Measurements from ENCODE around the gene TMEFF1.
"Not testable (repeated sequence)": the region's sequence is repeated elsewhere in the genome, so short reads cannot be mapped to it uniquely, and the experiment has no call there.

Gene TMEFF1

GRCh38 chr9:100472788-100473275 lies at the start of gene TMEFF1:
TSS of gene TMEFF1 (plus strand) at chr9:100473149. CDS start at chr9:100473545, 396 bp downstream.
- in situ Hi-C loops (cut with MboI; ENCODE audit: low pct_unique_long_range_greater_than_20kb, low sequenced_read_pairs), result no loop called here
- DNase-seq, result peak; percentile 50

- no peak for DNase-seq
- in situ Hi-C loops (cut with MboI; ENCODE audit: low pct_unique_long_range_greater_than_20kb, low sequenced_read_pairs), result no loop called here
Observed at GRCh38 chr9:100425758-100426157, 47.2 kb upstream of the TMEFF1 start.

DNA sequence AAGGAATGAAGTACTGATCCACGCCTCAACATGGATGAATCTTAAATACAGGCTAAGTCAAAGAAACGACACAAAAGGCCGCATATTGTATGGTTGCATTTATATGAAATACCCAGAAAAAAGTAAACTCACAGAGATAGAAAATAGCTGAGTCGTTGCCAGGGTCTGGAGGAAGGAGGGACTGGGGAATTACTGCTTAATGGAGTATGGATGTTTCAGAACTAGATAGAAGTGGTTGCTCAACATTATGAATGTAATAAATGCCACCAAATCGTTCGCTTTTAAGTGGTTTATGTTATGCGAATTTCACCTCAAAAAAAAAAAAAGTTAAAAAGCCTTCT lies 46.8 kb upstream of the TMEFF1 start:
- DNase-seq, result peak; percentile 38
- in situ Hi-C loops (cut with MboI; ENCODE audit: low pct_unique_long_range_greater_than_20kb, low sequenced_read_pairs), result no loop called here

- in situ Hi-C loops (cut with MboI; ENCODE audit: low pct_unique_long_range_greater_than_20kb, low sequenced_read_pairs), result no loop called here
- peak; percentile 70 for DNase-seq
Observed at GRCh38 chr9:100426530-100427365, 46.2 kb upstream of the TMEFF1 start, which contains the start of gene MSANTD3. TSS of gene MSANTD3 (plus strand) at chr9:100427143. CDS start at chr9:100441939, 14,796 bp downstream.

GRCh38 chr9:100427366-100428263 lies 45.3 kb upstream of the TMEFF1 start:
- in situ Hi-C loops (cut with MboI; ENCODE audit: low pct_unique_long_range_greater_than_20kb, low sequenced_read_pairs), result no loop called here
- DNase-seq, result peak; percentile 58

- DNase-seq, result no peak
- in situ Hi-C loops (cut with MboI; ENCODE audit: low pct_unique_long_range_greater_than_20kb, low sequenced_read_pairs), result no loop called here
Observed at GRCh38 chr9:100428871-100429654, 43.9 kb upstream of the TMEFF1 start.

DNA sequence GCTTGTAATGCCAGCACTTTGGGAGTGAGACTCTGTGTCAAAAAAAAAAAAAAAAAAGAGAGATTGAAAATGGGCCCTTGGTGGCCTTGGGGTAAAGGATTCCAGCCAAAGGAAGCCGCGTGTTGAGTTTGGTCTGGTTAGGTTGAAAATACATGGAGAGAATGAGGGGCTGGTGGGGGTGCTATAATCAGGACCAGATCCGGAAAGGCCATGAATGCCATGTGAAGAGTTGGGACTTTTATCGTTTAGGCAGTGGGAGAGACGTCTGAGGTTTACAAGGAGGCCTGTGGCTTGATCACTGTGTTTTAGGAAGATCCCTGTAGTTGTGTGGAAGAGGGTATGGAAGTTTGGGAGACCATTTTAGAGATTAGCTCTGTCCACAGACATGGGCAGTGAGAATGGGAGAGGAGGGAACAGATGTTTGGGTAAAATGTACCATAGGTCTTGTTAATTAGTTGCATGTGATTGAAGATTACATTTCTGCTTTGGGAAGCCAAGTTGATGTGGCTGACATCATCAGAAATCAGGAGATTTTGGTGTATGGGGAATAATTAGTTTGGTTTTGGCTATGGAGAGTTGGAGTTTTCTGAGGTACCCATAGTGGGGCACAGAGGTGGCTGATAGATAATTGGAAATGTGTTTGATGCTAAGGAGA lies 42.5 kb upstream of the TMEFF1 start:
- DNase-seq, result no peak
- in situ Hi-C loops (cut with MboI; ENCODE audit: low pct_unique_long_range_greater_than_20kb, low sequenced_read_pairs), result no loop called here

DNA sequence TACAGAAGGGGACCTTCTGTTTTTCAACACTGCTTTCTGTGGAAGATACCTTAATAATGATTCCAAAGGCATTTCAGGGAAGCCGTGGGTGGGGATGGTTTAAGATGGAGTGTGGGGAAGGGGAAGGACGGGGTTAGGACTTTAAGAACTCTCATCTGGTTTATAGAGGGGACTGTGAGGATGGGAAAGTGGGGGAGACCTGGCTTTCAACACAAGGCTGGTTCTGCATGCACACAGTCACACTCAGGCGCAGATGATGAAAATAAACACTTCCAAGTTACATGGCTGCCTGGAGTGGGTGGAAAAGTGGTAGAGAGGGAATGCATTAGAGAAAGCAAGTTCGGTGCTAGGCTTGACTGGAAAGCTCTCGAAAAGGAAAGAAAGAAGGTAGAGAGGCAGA lies 41.1 kb upstream of the TMEFF1 start:
- in situ Hi-C loops (cut with MboI; ENCODE audit: low pct_unique_long_range_greater_than_20kb, low sequenced_read_pairs), result no loop called here
- DNase-seq, result no peak

GRCh38 chr9:100432736-100433135 lies 40.2 kb upstream of the TMEFF1 start:
- in situ Hi-C loops (cut with MboI; ENCODE audit: low pct_unique_long_range_greater_than_20kb, low sequenced_read_pairs), result no loop called here
- no peak for DNase-seq

DNA sequence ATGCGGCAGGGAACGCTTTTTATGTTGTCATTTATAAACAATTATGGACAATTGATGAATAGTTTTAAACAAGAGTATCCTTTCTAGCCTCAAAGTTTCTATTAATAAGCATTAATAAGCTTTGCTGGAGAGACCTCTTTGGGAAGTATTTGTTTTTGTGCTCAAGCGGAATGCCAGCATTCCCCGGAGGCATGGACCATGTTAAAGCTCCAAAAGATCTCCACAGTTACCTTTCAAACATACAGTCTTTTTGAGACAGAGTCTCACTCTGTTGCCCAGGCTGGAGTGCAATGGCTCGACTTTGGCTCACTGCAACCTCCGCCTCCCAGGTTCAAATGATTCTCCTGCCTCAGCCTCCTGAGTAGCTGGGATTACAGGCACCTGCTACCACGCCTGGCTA lies 36.4 kb upstream of the TMEFF1 start:
- no peak for DNase-seq
- in situ Hi-C loops (cut with MboI; ENCODE audit: low pct_unique_long_range_greater_than_20kb, low sequenced_read_pairs), result no loop called here

- DNase-seq, result peak; percentile 74
- in situ Hi-C loops (cut with MboI; ENCODE audit: low pct_unique_long_range_greater_than_20kb, low sequenced_read_pairs), result no loop called here
Observed at GRCh38 chr9:100437860-100438805, 34.8 kb upstream of the TMEFF1 start.

DNA sequence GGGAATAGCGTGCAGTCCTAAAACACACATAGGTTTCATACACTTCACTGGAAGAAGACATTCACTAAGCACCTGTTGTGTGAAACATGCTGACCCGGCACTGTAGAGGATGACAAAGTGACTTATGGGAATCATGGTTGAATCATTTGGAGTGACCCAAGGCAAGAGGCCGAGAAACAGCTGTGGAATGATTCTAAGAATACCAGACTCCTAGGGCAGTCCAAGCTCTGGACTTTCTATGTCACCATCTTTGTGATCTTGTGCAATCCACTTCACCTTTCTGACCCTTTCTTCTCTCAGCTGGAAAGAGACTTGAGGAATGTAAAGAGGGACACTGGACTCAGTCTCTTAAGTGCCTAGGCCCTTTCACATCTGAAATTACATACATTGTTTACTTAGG lies 32.9 kb upstream of the TMEFF1 start:
- in situ Hi-C loops (cut with MboI; ENCODE audit: low pct_unique_long_range_greater_than_20kb, low sequenced_read_pairs), result no loop called here
- no peak for DNase-seq

DNA sequence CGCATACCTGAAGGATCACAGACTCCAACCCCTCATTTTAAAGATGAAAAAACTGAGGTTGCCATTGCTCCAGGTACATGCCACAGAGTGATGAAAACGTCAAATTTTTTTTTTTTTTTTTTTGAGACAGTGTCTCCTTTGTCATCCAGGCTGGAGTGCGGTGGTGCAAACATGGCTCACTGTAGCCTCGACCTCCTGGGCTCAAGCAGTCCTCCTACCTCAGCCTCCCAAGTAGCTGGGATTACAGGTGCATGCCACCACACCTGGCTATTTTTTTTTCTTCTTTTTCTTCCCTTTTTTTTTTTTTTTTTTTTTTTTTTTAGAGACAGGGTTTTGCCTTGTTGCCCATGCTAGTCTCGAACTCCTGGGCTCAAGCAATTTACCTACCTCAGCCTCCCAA lies 32.5 kb upstream of the TMEFF1 start:
- in situ Hi-C loops (cut with MboI; ENCODE audit: low pct_unique_long_range_greater_than_20kb, low sequenced_read_pairs); DNase-seq: not testable (repeated sequence)

- in situ Hi-C loops (cut with MboI; ENCODE audit: low pct_unique_long_range_greater_than_20kb, low sequenced_read_pairs), result no loop called here
- no peak for DNase-seq
Observed at GRCh38 chr9:100441911-100442361, 31.0 kb upstream of the TMEFF1 start.

- peak; percentile 20 for DNase-seq
- in situ Hi-C loops (cut with MboI; ENCODE audit: low pct_unique_long_range_greater_than_20kb, low sequenced_read_pairs), result no loop called here
Observed at GRCh38 chr9:100443781-100444768, 28.9 kb upstream of the TMEFF1 start.

- in situ Hi-C loops (cut with MboI; ENCODE audit: low pct_unique_long_range_greater_than_20kb, low sequenced_read_pairs), result no loop called here
- no peak for DNase-seq
Observed at GRCh38 chr9:100445161-100445902, 27.6 kb upstream of the TMEFF1 start.
